Measurements from ENCODE around the gene RAB3GAP1. TPM values are rescaled to one million over a fixed set of nuclear protein-coding genes. Genes with fewer than 3 reads are reported as not detected.

Gene RAB3GAP1
- total RNA-seq, 1 donor from 2014 or later = 46.7 TPM

- Mint-ChIP-seq H3K36me3 (ENCODE audit: unreplicated experiment) (peaks cover 4% of the 10 kb centered on the region), H3K4me1 (ENCODE audit: unreplicated experiment) (peaks cover 4% of the 10 kb centered on the region), H3K4me3 (ENCODE audit: unreplicated experiment) (no peak overlapping the region), H3K27ac (ENCODE audit: unreplicated experiment) (no peak overlapping the region), H3K9me3 (ENCODE audit: unreplicated experiment) (peaks cover 11% of the 10 kb centered on the region), H3K27me3 (ENCODE audit: unreplicated experiment) (no peaks in the 10 kb centered on the region)
- no peak for TF ChIP-seq CTCF (IDR thresholded peaks at IDR 0.05)
- DNase-seq (ENCODE audit: extremely low spot score, unreplicated experiment) = no peak
Measured at GRCh38 chr2:135190799-135191198, 138.7 kb downstream of the RAB3GAP1 start.

- Mint-ChIP-seq H3K27ac (ENCODE audit: unreplicated experiment) (no peak overlapping the region), H3K9me3 (ENCODE audit: unreplicated experiment) (no peaks in the 10 kb centered on the region), H3K36me3 (ENCODE audit: unreplicated experiment) (peaks cover 7% of the 10 kb centered on the region), H3K27me3 (ENCODE audit: unreplicated experiment) (no peaks in the 10 kb centered on the region), H3K4me1 (ENCODE audit: unreplicated experiment) (no peaks in the 10 kb centered on the region), H3K4me3 (ENCODE audit: unreplicated experiment) (no peak overlapping the region)
- TF ChIP-seq CTCF (IDR thresholded peaks at IDR 0.05) = no peak
- DNase-seq (ENCODE audit: extremely low spot score, unreplicated experiment) = no peak
Measured at GRCh38 chr2:135198481-135198880, 146.4 kb downstream of the RAB3GAP1 start.

- H3K27me3 Mint-ChIP-seq (ENCODE audit: unreplicated experiment) = no peaks in the 10 kb centered on the region
- no peaks in the 10 kb centered on the region for H3K9me3 Mint-ChIP-seq (ENCODE audit: unreplicated experiment)
- DNase-seq (ENCODE audit: extremely low spot score, unreplicated experiment) = no peak
- peaks cover 10% of the 10 kb centered on the region for H3K36me3 Mint-ChIP-seq (ENCODE audit: unreplicated experiment)
- H3K27ac Mint-ChIP-seq (ENCODE audit: unreplicated experiment) = no peak overlapping the region
- no peaks in the 10 kb centered on the region for H3K4me1 Mint-ChIP-seq (ENCODE audit: unreplicated experiment)
- no peak for TF ChIP-seq CTCF (IDR thresholded peaks at IDR 0.05)
- no peak overlapping the region for H3K4me3 Mint-ChIP-seq (ENCODE audit: unreplicated experiment)
Measured at GRCh38 chr2:135202751-135203150, 150.7 kb downstream of the RAB3GAP1 start.

GRCh38 chr2:135203944-135204343 is 151.9 kb downstream of the RAB3GAP1 start:
- no peaks in the 10 kb centered on the region for H3K27me3 Mint-ChIP-seq (ENCODE audit: unreplicated experiment)
- DNase-seq (ENCODE audit: extremely low spot score, unreplicated experiment) = no peak
- no peaks in the 10 kb centered on the region for H3K4me1 Mint-ChIP-seq (ENCODE audit: unreplicated experiment)
- H3K9me3 Mint-ChIP-seq (ENCODE audit: unreplicated experiment) = no peaks in the 10 kb centered on the region
- no peak overlapping the region for H3K4me3 Mint-ChIP-seq (ENCODE audit: unreplicated experiment)
- no peak for TF ChIP-seq CTCF (IDR thresholded peaks at IDR 0.05)
- H3K27ac Mint-ChIP-seq (ENCODE audit: unreplicated experiment) = no peak overlapping the region
- peaks cover 10% of the 10 kb centered on the region for H3K36me3 Mint-ChIP-seq (ENCODE audit: unreplicated experiment)

GRCh38 chr2:135208016-135208415 is 155.9 kb downstream of the RAB3GAP1 start:
- no peak for DNase-seq (ENCODE audit: extremely low spot score, unreplicated experiment)
- H3K27ac Mint-ChIP-seq (ENCODE audit: unreplicated experiment) = no peak overlapping the region
- no peaks in the 10 kb centered on the region for H3K9me3 Mint-ChIP-seq (ENCODE audit: unreplicated experiment)
- no peaks in the 10 kb centered on the region for H3K4me1 Mint-ChIP-seq (ENCODE audit: unreplicated experiment)
- no peak for TF ChIP-seq CTCF (IDR thresholded peaks at IDR 0.05)
- no peak overlapping the region for H3K4me3 Mint-ChIP-seq (ENCODE audit: unreplicated experiment)
- peaks cover 3% of the 10 kb centered on the region for H3K36me3 Mint-ChIP-seq (ENCODE audit: unreplicated experiment)
- H3K27me3 Mint-ChIP-seq (ENCODE audit: unreplicated experiment) = no peaks in the 10 kb centered on the region
